HK-2 (cell line): ENCODE data around the gene NUAK2.
"Not testable (repeated sequence)": the region's sequence is repeated elsewhere in the genome, so short reads cannot be mapped to it uniquely, and the experiment has no call there.

Experiments
- DNase-seq: peaks from one replicate; pipeline ENCODE4 v3.0.0-alpha.2; 2018; ENCODE audit not compliant: unreplicated experiment

Gene NUAK2

GRCh38 chr1:205297546-205298177 lies 23.9 kb downstream of the NUAK2 start:
- not testable (repeated sequence) for DNase-seq

DNA sequence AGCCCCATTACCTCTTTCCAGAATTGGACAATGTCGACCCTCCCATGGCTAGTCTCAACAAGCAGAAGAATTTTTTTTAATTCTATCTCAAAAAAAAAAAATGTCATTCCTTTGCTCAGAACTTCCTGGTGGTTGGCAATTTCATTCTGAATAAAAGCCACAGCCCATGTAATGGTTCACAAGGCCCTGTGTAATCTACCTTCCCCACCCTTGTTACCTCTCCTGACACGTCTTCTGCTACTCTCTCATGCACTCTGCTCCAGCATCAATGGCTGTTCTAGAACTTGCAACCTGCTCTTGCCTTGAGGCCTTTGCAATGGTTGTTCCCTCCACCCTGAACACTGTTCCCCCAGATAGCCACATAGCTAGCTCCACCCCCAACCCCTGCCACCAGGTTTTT lies 25.4 kb downstream of the NUAK2 start:
- no peak for DNase-seq

- DNase-seq, result no peak
These were observed 26.6 kb downstream of the NUAK2 start for GRCh38 chr1:205294934-205295333.

GRCh38 chr1:205294175-205294917 lies 27.2 kb downstream of the NUAK2 start:
- peak; percentile 92 for DNase-seq

- no peak for DNase-seq
These were observed 28.0 kb downstream of the NUAK2 start for GRCh38 chr1:205293350-205294074.

GRCh38 chr1:205291596-205291995 lies 29.9 kb downstream of the NUAK2 start:
- DNase-seq, result no peak

GRCh38 chr1:205287767-205288559 lies 33.6 kb downstream of the NUAK2 start:
- DNase-seq, result peak; percentile 60

DNA sequence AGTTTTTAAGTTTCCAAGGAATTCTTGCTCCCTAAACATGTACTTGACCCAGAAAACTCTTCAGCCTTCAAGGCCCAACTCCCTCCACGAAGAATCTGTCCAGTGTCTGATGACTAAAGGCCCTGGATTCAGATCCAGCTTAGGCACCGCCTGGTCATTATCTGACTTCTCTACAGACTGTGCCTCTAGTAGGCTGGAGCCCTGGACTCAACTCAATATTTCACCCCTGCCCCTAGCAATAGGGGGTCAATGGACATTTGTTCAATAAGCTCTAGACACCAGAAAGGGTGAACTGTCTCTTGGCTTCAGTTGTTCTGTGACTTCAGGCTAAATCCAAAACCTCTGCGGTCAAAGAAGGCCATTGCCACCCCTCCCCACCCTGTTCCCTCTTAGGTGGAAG lies 34.5 kb downstream of the NUAK2 start:
- no peak for DNase-seq

GRCh38 chr1:205286335-205286950 lies 35.1 kb downstream of the NUAK2 start:
- DNase-seq, result peak; percentile 63

- DNase-seq, result no peak
These were observed 36.0 kb downstream of the NUAK2 start for GRCh38 chr1:205285381-205286101.

DNA sequence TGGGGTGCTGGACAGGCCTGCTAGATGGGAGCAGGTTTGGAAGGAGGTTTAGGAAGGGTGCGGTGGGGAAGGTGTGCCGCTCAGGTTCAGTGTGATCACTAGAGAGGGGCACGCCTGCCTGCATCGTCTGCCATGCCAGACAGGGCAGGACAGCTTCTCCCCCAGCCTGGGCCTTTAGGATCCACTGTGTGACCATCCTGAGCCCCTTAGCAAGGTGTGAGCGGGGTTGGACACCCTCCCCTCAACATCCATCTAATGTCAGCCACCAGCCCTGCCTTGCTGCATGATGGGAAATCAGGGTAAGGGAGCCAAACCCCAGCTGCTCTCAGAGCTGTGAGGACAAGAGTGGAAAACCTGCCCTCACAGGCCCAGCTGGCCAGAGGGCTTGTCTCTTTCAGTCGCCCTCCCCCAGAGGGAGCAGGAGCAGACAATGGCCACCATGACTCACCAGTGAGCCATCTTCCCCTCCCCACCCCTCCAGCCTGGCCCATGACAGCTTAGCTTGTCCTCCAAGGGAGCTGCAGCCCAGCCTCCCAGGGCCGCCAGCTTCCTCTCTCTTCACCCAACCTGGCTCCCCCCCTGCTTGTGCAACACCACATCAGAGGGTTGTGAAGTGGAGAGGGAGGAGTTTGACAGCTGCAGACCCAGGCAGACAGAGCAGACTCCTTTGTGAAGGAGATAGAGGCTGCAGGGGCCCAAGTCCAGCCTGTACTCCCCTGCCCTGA lies 37.0 kb downstream of the NUAK2 start:
- peak; percentile 99 for DNase-seq

DNA sequence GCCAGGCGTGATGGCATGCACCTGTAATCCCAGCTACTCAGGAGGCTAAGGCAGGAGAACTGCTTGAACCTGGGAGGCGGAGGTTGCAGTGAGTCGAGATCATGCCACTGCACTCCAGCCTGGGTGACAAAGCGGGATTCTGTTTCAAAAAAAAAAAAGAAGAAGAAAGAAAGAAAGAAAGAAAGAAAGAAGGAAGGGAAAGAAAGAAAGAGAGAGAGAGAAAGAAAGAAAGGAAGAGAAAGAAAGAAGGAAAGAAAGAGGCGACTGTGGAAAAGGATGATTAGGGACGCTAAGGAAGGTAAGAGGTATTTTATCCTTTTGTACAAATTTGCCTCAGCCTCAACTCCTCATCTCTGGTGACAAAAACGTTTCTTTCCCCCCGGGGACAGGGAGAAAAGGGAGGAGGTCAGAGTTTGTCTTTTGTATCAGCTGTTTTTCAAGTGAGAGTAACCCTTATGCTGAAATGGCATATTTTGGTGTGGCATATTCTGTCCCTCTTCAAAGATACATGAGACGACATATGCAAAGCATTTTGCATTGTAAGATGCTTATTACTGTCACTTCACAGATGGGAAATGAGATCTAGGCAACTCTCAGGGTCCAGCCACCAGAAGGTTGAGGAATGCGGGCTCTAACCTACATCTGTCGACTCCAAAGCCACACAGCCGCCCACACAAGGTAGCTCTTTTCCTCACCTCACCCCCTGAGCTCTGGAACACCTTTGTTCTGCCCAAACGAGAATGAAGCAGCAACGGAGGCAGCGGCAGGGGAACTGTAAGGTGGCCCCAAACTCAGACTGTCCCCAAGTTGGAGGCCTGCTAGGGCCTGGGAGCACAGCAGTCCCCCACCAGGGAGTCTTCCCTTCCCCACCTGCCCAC lies 38.0 kb downstream of the NUAK2 start:
- DNase-seq, result no peak

DNA sequence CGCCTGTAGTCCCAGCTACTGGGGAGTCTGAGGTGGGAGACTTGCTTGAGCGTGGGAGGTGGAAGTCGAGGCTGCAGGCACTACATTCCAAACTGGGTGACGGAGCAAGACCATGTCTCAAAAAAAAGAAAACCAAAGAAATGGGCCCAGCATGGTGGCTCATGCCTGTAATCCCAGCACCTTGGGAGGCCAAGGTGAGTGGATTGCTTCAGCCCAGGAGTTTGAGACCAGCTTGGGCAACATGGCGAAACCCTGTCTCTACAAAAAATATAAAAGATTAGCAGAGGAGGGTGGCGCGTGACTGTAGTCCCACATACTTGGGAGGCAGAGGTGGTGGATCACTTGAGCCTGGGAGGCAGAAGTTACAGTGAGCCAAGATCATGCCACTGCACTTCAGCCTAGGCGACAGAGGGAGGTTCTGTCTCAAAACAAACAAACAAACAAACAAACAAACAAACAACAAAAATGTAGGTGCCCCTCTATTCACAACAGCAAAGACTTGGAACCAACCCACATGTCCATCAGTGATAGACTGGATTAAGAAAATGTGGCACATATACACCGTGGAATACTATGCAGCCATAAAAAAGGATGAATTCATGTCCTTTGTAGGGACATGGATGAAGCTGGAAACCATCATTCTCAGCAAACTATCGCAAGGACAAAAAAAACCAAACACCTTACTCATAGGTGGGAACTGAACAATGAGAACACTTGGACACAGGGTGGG lies 40.7 kb downstream of the NUAK2 start:
- DNase-seq, result not testable (repeated sequence)

DNA sequence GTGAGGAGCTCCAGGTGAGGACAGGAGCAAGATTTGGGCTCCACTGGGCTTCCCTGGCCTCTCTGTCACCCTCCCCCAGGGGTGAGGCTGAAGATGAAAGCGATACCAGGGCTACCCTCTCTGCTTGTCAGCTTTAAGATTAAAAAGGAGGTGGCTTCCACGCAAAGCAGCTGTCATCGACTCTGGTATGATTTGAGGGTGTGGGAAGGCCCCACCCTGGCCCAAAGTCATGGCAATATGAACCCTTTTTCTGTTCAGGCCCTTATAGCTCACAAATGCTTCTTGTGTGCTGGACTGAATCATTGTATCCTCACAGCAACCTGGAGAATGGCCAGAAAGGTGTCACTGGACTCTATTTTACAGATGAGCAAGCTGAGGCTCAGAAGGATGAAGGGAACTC lies 41.6 kb downstream of the NUAK2 start:
- no peak for DNase-seq

DNA sequence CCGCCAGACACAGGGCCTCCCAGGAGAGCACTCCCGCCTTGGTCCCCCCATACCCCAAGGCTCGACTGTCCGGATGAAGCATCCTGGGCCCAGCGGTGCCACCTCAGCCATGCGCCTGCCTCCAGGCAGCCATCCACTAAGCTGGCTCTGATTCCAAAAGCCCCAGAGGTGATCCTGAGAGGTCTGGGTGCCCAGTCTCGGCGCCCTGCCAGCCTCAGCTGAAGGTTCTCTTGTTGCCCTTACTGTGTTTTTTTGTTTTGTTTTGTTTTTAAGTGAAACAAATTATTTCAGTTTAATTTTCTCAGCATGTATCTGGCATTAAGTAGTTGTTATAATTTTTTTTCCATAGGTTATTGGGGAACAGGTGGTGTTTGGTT lies 44.9 kb downstream of the NUAK2 start:
- no peak for DNase-seq

- no peak for DNase-seq
These were observed 45.4 kb downstream of the NUAK2 start for GRCh38 chr1:205275916-205276688.

DNA sequence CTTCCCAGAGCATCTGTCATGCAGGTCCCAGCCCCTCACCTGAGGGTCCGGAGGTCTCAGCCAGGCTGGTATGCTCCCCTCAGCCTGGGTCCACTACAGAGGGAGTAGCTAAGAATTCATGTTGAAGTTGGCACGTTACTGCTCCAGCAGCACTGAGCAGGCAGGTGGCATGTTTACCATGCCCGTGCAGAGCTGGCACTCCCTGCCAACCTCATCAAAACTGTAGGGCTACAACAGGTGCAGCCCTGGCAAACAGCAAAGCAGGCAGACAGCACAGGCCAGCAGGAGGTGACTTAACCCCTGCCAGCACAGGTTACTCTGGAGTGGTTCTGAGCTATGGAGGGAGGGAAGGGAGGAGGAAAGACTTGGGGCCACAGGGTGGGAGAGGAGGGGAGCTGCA lies 46.4 kb downstream of the NUAK2 start:
- no peak for DNase-seq
